Astrocyte (in vitro differentiated cells and primary cell): ENCODE measurements around the gene RO60. TPM values are rescaled to one million over a fixed set of nuclear protein-coding genes. Genes with fewer than 3 reads are reported as not detected.

Experiments used
- DNase-seq: peaks from one replicate; pipeline ENCODE4 v3.0.0-alpha.2; 2010; ENCODE audit warnings: low read depth
- FAIRE-seq: peaks from 2 replicates; lab custom pipeline; 2011; peaks lifted over from hg19 to GRCh38; lab: Jason Lieb, UNC
- H2AFZ ChIP-seq: 2 replicates; pipeline ENCODE4 v1.6.0; 2012; ENCODE audit warnings: low read depth, low read length, inconsistent platforms
- H3K27ac ChIP-seq: 2 replicates; pipeline ENCODE4 v1.5.1; 2011; ENCODE audit warnings: low read depth, low read length, inconsistent platforms
- H3K27me3 ChIP-seq: 2 replicates; pipeline ENCODE4 v1.6.0; 2011; ENCODE audit warnings: low read length, inconsistent platforms; ENCODE audit not compliant: insufficient read depth
- H3K36me3 ChIP-seq: 2 replicates; pipeline ENCODE4 v1.5.1; 2011; ENCODE audit warnings: low read length, inconsistent platforms; ENCODE audit not compliant: insufficient read depth
- H3K4me1 ChIP-seq: 2 replicates; pipeline ENCODE4 v1.5.1; 2011; ENCODE audit warnings: low read length, inconsistent platforms; ENCODE audit not compliant: insufficient read depth
- H3K4me2 ChIP-seq: 2 replicates; pipeline ENCODE4 v1.6.0; 2012; ENCODE audit warnings: low read length, inconsistent platforms
- H3K4me3 ChIP-seq: 2 replicates; pipeline ENCODE4 v1.5.1; 2011; ENCODE audit warnings: low read depth, mild to moderate bottlenecking, low read length, inconsistent platforms; ENCODE audit not compliant: insufficient read depth
- H3K79me2 ChIP-seq: 2 replicates; pipeline ENCODE4 v1.6.0; 2012; ENCODE audit warnings: mild to moderate bottlenecking, low read length, inconsistent platforms; ENCODE audit not compliant: insufficient read depth
- H3K9ac ChIP-seq: 2 replicates; pipeline ENCODE4 v1.6.0; 2012; ENCODE audit warnings: mild to moderate bottlenecking, low read length, inconsistent platforms
- H3K9me3 ChIP-seq: 2 replicates; pipeline ENCODE4 v1.5.1; 2012; ENCODE audit warnings: low read depth, mild to moderate bottlenecking, low read length, inconsistent platforms; ENCODE audit not compliant: insufficient read depth
- H4K20me1 ChIP-seq: 2 replicates; pipeline ENCODE4 v1.6.0; 2012; ENCODE audit warnings: low read length, inconsistent platforms; ENCODE audit not compliant: insufficient read depth
- H3K27ac Mint-ChIP-seq: one replicate; pipeline ENCODE4 v1.8.0; 2021; ENCODE audit warnings: mild to moderate bottlenecking, mixed read lengths; ENCODE audit not compliant: unreplicated experiment
- H3K27me3 Mint-ChIP-seq: one replicate; pipeline ENCODE4 v1.8.0; 2021; ENCODE audit warnings: low read depth, mixed read lengths; ENCODE audit not compliant: unreplicated experiment
- H3K36me3 Mint-ChIP-seq: one replicate; pipeline ENCODE4 v1.8.0; 2021; ENCODE audit warnings: low read depth, mixed read lengths; ENCODE audit not compliant: unreplicated experiment
- H3K4me1 Mint-ChIP-seq: one replicate; pipeline ENCODE4 v1.8.0; 2021; ENCODE audit warnings: low read depth, mixed read lengths; ENCODE audit not compliant: unreplicated experiment
- H3K4me3 Mint-ChIP-seq: one replicate; pipeline ENCODE4 v1.8.0; 2021; ENCODE audit warnings: mild to moderate bottlenecking, moderate library complexity, mixed read lengths; ENCODE audit not compliant: unreplicated experiment
- H3K9me3 Mint-ChIP-seq: one replicate; pipeline ENCODE4 v1.8.0; 2021; ENCODE audit warnings: mild to moderate bottlenecking, mixed read lengths; ENCODE audit not compliant: unreplicated experiment
- CTCF ChIP-seq: IDR thresholded peaks from 2 replicates; pipeline ENCODE4 v1.5.1; 2011; ENCODE audit warnings: low read depth, mild to moderate bottlenecking, inconsistent platforms, low read length, moderate library complexity; ENCODE audit not compliant: insufficient read depth
- EZH2 ChIP-seq: IDR thresholded peaks from 2 replicates; pipeline ENCODE4 v1.6.1; 2012; ENCODE audit warnings: mild to moderate bottlenecking, low read length, inconsistent platforms; ENCODE audit not compliant: insufficient read depth
- total RNA-seq: library from RNA; stranded (reverse); gene quantifications from 2 replicates; pipeline ENCODE4 v1.2.1, GENCODE V29; 2021

The RO60 gene
- total RNA-seq, 1 donor from 2014 or later = 134 TPM

- H3K9me3 Mint-ChIP-seq = no peaks in the 10 kb centered on the region
- no peak overlapping the region for H3K4me3 ChIP-seq
- H3K4me2 ChIP-seq = no peak overlapping the region
- TF ChIP-seq EZH2 = no peak
- TF ChIP-seq CTCF = no peak
- FAIRE-seq (no peak), DNase-seq (no peak)
- H3K4me1 ChIP-seq = no peaks in the 10 kb centered on the region
- H2AFZ ChIP-seq = no peak overlapping the region
- no peaks in the 10 kb centered on the region for H3K27me3 Mint-ChIP-seq
- peaks cover 41% of the 10 kb centered on the region for H3K36me3 ChIP-seq
- no peaks in the 10 kb centered on the region for H3K9me3 ChIP-seq
- H3K9ac ChIP-seq = no peak overlapping the region
- no peak overlapping the region for H3K27ac Mint-ChIP-seq
- peaks cover 29% of the 10 kb centered on the region for H3K36me3 Mint-ChIP-seq
- no peak overlapping the region for H3K27ac ChIP-seq
- H4K20me1 ChIP-seq = peaks cover 8% of the 10 kb centered on the region
- H3K4me1 Mint-ChIP-seq = peaks cover 6% of the 10 kb centered on the region
- peaks cover 21% of the 10 kb centered on the region for H3K79me2 ChIP-seq
- no peak overlapping the region for H3K4me3 Mint-ChIP-seq
- H3K27me3 ChIP-seq = no peaks in the 10 kb centered on the region
These were observed 19.8 kb downstream of the RO60 start for GRCh38 chr1:193079187-193079586.

- H3K36me3 ChIP-seq = peaks cover 46% of the 10 kb centered on the region
These were observed 24.1 kb downstream of the RO60 start for GRCh38 chr1:193083365-193084088.

More at GRCh38 chr1:193083365-193084088, 24.1 kb downstream of the RO60 start:
- H3K27ac ChIP-seq = no peak overlapping the region
- H3K9ac ChIP-seq = no peak overlapping the region
- H3K9me3 ChIP-seq = no peaks in the 10 kb centered on the region
- TF ChIP-seq EZH2 = no peak
- TF ChIP-seq CTCF = no peak
- no peaks in the 10 kb centered on the region for H3K4me1 ChIP-seq
- no peak overlapping the region for H2AFZ ChIP-seq
- no peaks in the 10 kb centered on the region for H3K9me3 Mint-ChIP-seq
- no peak overlapping the region for H3K4me3 Mint-ChIP-seq
- no peak overlapping the region for H3K4me2 ChIP-seq
- no peaks in the 10 kb centered on the region for H3K27me3 Mint-ChIP-seq
- DNase-seq (no peak), FAIRE-seq (no peak)
- H3K4me3 ChIP-seq = no peak overlapping the region
- H4K20me1 ChIP-seq = no peaks in the 10 kb centered on the region
- peaks cover 18% of the 10 kb centered on the region for H3K36me3 Mint-ChIP-seq
- no peaks in the 10 kb centered on the region for H3K27me3 ChIP-seq
- H3K4me1 Mint-ChIP-seq = no peaks in the 10 kb centered on the region
- H3K27ac Mint-ChIP-seq = no peak overlapping the region
- no peaks in the 10 kb centered on the region for H3K79me2 ChIP-seq
